ENCODE results near the gene SNX10.

The SNX10 gene

GRCh38 chr7:26370011-26370410 is 78.3 kb downstream of the SNX10 start:
- DNase-seq, result peak in 1 of 2 experiments; percentile 41

GRCh38 chr7:26372249-26372648 is 80.6 kb downstream of the SNX10 start:
- DNase-seq, result peak in 1 of 2 experiments; percentile 63

GRCh38 chr7:26372704-26373103 is 81.0 kb downstream of the SNX10 start:
- DNase-seq, result no peak

GRCh38 chr7:26374647-26375373 is 83.1 kb downstream of the SNX10 start:
- no peak for DNase-seq

- peak; percentile 71 to 82 for DNase-seq
Measured at GRCh38 chr7:26375726-26376174, 84.1 kb downstream of the SNX10 start.

GRCh38 chr7:26376175-26376917 is 84.7 kb downstream of the SNX10 start:
- peak; percentile 88 to 89 for DNase-seq

GRCh38 chr7:26378016-26378415 is 86.4 kb downstream of the SNX10 start:
- no peak for DNase-seq

GRCh38 chr7:26379711-26380110 is 88.0 kb downstream of the SNX10 start:
- DNase-seq, result peak in 1 of 2 experiments; percentile 37

- DNase-seq, result no peak
Measured at GRCh38 chr7:26381476-26382353, 90.1 kb downstream of the SNX10 start.

- no peak for DNase-seq
Measured at GRCh38 chr7:26385240-26385639, 93.6 kb downstream of the SNX10 start.

- no peak for DNase-seq
Measured at GRCh38 chr7:26387731-26388130, 96.1 kb downstream of the SNX10 start.

- no peak for DNase-seq
Measured at GRCh38 chr7:26388256-26388655, 96.6 kb downstream of the SNX10 start.

- no peak for DNase-seq
Measured at GRCh38 chr7:26390016-26390415, 98.4 kb downstream of the SNX10 start.

- no peak for DNase-seq
Measured at GRCh38 chr7:26393818-26394217, 102.2 kb downstream of the SNX10 start.

- DNase-seq, result no peak
Measured at GRCh38 chr7:26397332-26397731, 105.7 kb downstream of the SNX10 start.

GRCh38 chr7:26397796-26398426 is 106.2 kb downstream of the SNX10 start:
- DNase-seq, result no peak

GRCh38 chr7:26398427-26398755 is 106.7 kb downstream of the SNX10 start:
- DNase-seq, result peak in 1 of 2 experiments; percentile 80

GRCh38 chr7:26398756-26399509 is 107.3 kb downstream of the SNX10 start:
- DNase-seq, result peak; percentile 75 to 80

- no peak for DNase-seq
Measured at GRCh38 chr7:26399736-26400135, 108.1 kb downstream of the SNX10 start.

GRCh38 chr7:26403640-26404039 is 112.0 kb downstream of the SNX10 start:
- DNase-seq, result no peak

GRCh38 chr7:26404189-26404996 is 112.7 kb downstream of the SNX10 start:
- no peak for DNase-seq
